ENCODE measurements around the gene MEG3.

MEG3 gene

GRCh38 chr14:100900837-100901390 lies 75.0 kb downstream of the MEG3 start:
- TF ChIP-seq, protein P1, sequence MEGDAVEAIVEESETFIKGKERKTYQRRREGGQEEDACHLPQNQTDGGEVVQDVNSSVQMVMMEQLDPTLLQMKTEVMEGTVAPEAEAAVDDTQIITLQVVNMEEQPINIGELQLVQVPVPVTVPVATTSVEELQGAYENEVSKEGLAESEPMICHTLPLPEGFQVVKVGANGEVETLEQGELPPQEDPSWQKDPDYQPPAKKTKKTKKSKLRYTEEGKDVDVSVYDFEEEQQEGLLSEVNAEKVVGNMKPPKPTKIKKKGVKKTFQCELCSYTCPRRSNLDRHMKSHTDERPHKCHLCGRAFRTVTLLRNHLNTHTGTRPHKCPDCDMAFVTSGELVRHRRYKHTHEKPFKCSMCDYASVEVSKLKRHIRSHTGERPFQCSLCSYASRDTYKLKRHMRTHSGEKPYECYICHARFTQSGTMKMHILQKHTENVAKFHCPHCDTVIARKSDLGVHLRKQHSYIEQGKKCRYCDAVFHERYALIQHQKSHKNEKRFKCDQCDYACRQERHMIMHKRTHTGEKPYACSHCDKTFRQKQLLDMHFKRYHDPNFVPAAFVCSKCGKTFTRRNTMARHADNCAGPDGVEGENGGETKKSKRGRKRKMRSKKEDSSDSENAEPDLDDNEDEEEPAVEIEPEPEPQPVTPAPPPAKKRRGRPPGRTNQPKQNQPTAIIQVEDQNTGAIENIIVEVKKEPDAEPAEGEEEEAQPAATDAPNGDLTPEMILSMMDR (conservative IDR thresholded peaks at IDR 0.05; ENCODE audit: low read depth, low read length) = peak; percentile 48
- H3K4me3 ChIP-seq (ENCODE audit: low read depth, low read length) = no peak overlapping the region
- peak; percentile 22 for DNase-seq (ENCODE audit: low read depth)

DNA sequence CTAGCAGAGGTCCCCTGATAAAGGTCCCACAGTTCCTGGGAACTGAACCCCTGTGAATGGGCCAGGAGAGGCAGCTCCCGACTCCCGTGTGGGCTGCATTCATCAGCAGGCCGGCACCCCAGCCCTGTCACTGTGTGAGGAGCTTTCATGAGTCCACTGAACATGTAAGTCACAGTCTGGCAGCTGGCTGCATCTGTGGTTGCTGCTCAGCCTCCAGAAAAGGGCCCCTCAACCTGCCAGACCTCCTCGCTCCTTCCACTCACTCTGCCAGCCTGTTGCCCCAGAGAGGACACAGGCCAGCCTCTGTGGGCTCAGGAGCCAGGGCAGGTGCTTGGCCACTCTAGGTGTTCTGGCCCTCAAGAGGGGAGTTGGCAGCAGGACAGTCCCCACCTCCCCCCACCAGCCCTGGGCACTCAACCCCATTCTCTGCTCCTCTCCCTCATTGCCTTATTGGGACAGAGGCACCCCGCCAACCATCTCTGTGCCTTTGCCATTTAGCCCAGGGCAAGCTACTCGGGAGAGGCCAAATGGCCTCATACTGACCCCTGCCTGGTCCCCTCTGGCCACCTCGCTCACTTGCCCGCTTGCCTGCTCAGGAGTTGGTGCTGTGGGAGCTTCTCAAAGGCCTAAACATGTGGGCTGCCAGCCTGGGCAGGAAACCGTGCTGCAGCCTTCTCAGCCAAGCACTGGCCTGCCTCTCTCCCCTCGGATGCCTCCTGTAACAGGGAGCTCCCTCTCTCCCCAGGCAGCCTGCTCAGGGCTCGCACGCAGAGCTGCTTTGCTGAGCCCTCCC lies 75.7 kb downstream of the MEG3 start:
- no peak for DNase-seq (ENCODE audit: low read depth)
- TF ChIP-seq, protein P1 (conservative IDR thresholded peaks at IDR 0.05; ENCODE audit: low read depth, low read length) = no peak
- H3K4me3 ChIP-seq (ENCODE audit: low read depth, low read length) = no peak overlapping the region

GRCh38 chr14:100902295-100903133 lies 76.6 kb downstream of the MEG3 start:
- H3K4me3 ChIP-seq (ENCODE audit: low read depth, low read length) = no peak overlapping the region
- no peak for DNase-seq (ENCODE audit: low read depth)
- TF ChIP-seq, protein P1 (conservative IDR thresholded peaks at IDR 0.05; ENCODE audit: low read depth, low read length) = peak; percentile 37

GRCh38 chr14:100903134-100903468 lies 77.2 kb downstream of the MEG3 start:
- DNase-seq (ENCODE audit: low read depth) = no peak
- TF ChIP-seq, protein P1 (conservative IDR thresholded peaks at IDR 0.05; ENCODE audit: low read depth, low read length) = no peak
- H3K4me3 ChIP-seq (ENCODE audit: low read depth, low read length) = no peak overlapping the region

DNA sequence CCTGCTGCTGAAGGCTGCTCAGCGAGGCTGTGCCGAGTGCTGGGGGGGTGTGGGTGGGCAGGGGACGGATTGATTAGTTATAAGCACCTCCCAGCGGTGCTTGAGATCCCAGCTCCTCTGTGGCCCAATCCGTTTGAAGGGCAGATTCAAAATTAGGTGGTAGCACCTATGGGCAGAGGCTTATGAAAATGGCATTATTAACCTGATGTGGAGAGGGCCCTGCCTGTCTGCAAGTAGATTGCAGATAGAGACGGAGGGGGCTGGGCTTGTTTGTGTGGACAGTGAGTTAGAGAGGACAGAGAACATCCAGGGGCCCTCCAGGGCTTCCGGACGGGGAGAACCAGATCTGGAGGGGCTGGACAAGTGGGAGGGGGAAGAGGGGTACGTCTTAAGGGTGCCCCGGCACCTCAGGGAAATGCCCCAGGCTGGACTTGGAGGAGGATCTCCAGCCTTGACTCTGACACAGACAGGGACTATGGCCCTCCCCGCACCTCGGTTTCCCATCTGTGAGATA lies 77.8 kb downstream of the MEG3 start, which contains the start of gene RTL1:
Gene RTL1, minus strand, starts transcription at position 51 of the 514 bp plus-strand sequence. CDS start 18,934 bp downstream, outside the sequence.
- H3K4me3 ChIP-seq (ENCODE audit: low read depth, low read length) = no peak within 1 kb of the TSS
- TF ChIP-seq, protein P1 (conservative IDR thresholded peaks at IDR 0.05; ENCODE audit: low read depth, low read length) = no peak
- DNase-seq (ENCODE audit: low read depth) = no peak

- H3K4me3 ChIP-seq (ENCODE audit: low read depth, low read length) = no peak overlapping the region
- DNase-seq (ENCODE audit: low read depth) = no peak
- TF ChIP-seq, protein P1 (conservative IDR thresholded peaks at IDR 0.05; ENCODE audit: low read depth, low read length) = peak; percentile 50
Observed at GRCh38 chr14:100904307-100905087, 78.6 kb downstream of the MEG3 start.
